H1 (cell line): ENCODE data around the gene RUNX1. TPM values are rescaled to one million over a fixed set of nuclear protein-coding genes. Genes with fewer than 3 reads are reported as not detected.

Source experiments
- CTCF ChIA-PET: fragments of 300-600 bp; sonication (Branson Sonifier 250); formaldehyde crosslinking; loops from one replicate; lab custom pipeline; 2021; ENCODE audit not compliant: partially characterized antibody; lab: Charles Lee
- POLR2A ChIA-PET: fragments of 300-600 bp; sonication (Branson Sonifier 250); formaldehyde crosslinking; loops from one replicate; lab custom pipeline; 2021; ENCODE audit warnings: inconsistent platforms; ENCODE audit not compliant: partially characterized antibody; lab: Charles Lee
- DNase-seq, 2 experiments: peaks; one replicate each; pipeline versions ENCODE4 v3.0.0 to v3.0.0-alpha.2; 2010 to 2022; ENCODE audit warnings: low spot score in 2 of 2, low read depth in 1 of 2, mixed read lengths in 1 of 2
- FAIRE-seq: peaks from 2 replicates; lab custom pipeline; 2011; peaks lifted over from hg19 to GRCh38; lab: Jason Lieb, UNC
- H2AFZ ChIP-seq: 2 replicates; pipeline ENCODE4 v1.8.1; 2012; ENCODE audit warnings: low read length, inconsistent platforms
- H2AK5ac ChIP-seq: 2 replicates; pipeline ENCODE4 v1.6.1; 2013; ENCODE audit warnings: low read depth, low read length
- H2BK120ac ChIP-seq: replicated peaks from 2 replicates; pipeline ENCODE3; 2013; ENCODE audit warnings: low read depth, low read length, inconsistent platforms
- H2BK12ac ChIP-seq: 2 replicates; pipeline ENCODE4 v1.6.1; 2013; ENCODE audit warnings: low read depth, low read length
- H2BK15ac ChIP-seq: 2 replicates; pipeline ENCODE4 v1.6.1; 2013; ENCODE audit warnings: low read length
- H2BK20ac ChIP-seq: 2 replicates; pipeline ENCODE4 v1.6.1; 2013; ENCODE audit warnings: low read length
- H2BK5ac ChIP-seq: 2 replicates; pipeline ENCODE4 v1.6.1; 2013; ENCODE audit warnings: low read depth, low read length
- H3K14ac ChIP-seq: 2 replicates; pipeline ENCODE4 v1.6.1; 2013; ENCODE audit warnings: inconsistent platforms; ENCODE audit not compliant: insufficient read length
- H3K18ac ChIP-seq: 2 replicates; pipeline ENCODE4 v1.6.1; 2013; ENCODE audit warnings: low read length; ENCODE audit errors: extremely low read depth
- H3K23ac ChIP-seq: 2 replicates; pipeline ENCODE4 v1.6.1; 2013; ENCODE audit warnings: inconsistent platforms; ENCODE audit not compliant: insufficient read length
- H3K23me2 ChIP-seq: 2 replicates; pipeline ENCODE4 v1.6.1; 2013; ENCODE audit warnings: low read depth, low read length
- H3K27ac ChIP-seq: 2 replicates; pipeline ENCODE4 v1.6.1; 2011; ENCODE audit warnings: low read depth, low read length, inconsistent platforms
- H3K27me3 ChIP-seq, 4 experiments: replicated peaks in 1 of 4; 1 replicate in 1 of 4; 2 replicates in 3 of 4; pipeline versions ENCODE4 v1.6.1 to v1.8.1; 2011 to 2013; ENCODE audit warnings: low read length in 3 of 4, mild to moderate bottlenecking in 3 of 4, inconsistent platforms in 2 of 4, mixed read lengths in 2 of 4, moderate library complexity in 1 of 4; ENCODE audit not compliant: control insufficient read depth in 3 of 4, insufficient read depth in 3 of 4; ENCODE audit errors: extremely low read depth in 1 of 4
- H3K36me3 ChIP-seq, 4 experiments: 2 replicates each; pipeline versions ENCODE4 v1.6.1 to v1.8.1; 2011 to 2013; ENCODE audit warnings: mild to moderate bottlenecking in 4 of 4, low read length in 3 of 4, moderate library complexity in 2 of 4, control low read depth in 1 of 4, inconsistent platforms in 1 of 4; ENCODE audit not compliant: insufficient read depth in 4 of 4, control insufficient read depth in 2 of 4
- H3K4ac ChIP-seq: replicated peaks from 2 replicates; pipeline ENCODE3; 2013; ENCODE audit warnings: low read length, low read depth, mixed read lengths, inconsistent platforms; ENCODE audit not compliant: insufficient read length
- H3K4me1 ChIP-seq, 4 experiments: replicated peaks in 1 of 4; 1 replicate in 1 of 4; 2 replicates in 3 of 4; pipeline versions ENCODE4 v1.6.1 to v1.8.1; 2011 to 2013; ENCODE audit warnings: low read length in 3 of 4, inconsistent platforms in 2 of 4, mixed read lengths in 1 of 4; ENCODE audit not compliant: insufficient read depth in 4 of 4, control insufficient read depth in 3 of 4
- H3K4me2 ChIP-seq, 2 experiments: 2 replicates each; pipeline versions ENCODE4 v1.6.1 to v1.8.1; 2011 to 2013; ENCODE audit warnings: low read depth in 2 of 2, low read length in 2 of 2, control low read depth in 1 of 2, inconsistent platforms in 1 of 2, mild to moderate bottlenecking in 1 of 2; ENCODE audit not compliant: insufficient read depth in 1 of 2
- H3K4me3 ChIP-seq, 4 experiments: fragments of 200-600, 300-600 bp in 1 of 4; sonication (generic), shearing (Covaris generic), sonication (Bioruptor Twin) in 1 of 4; 2 replicates each; pipeline versions ENCODE4 v1.5.1 to v1.8.1; 2011 to 2016; ENCODE audit warnings: low read length in 4 of 4, low read depth in 3 of 4, control low read depth in 2 of 4, inconsistent platforms in 2 of 4, mild to moderate bottlenecking in 2 of 4, mixed read lengths in 1 of 4, moderate library complexity in 1 of 4; ENCODE audit not compliant: insufficient read depth in 2 of 4; ENCODE audit errors: extremely low read depth in 1 of 4
- H3K56ac ChIP-seq: replicated peaks from 2 replicates; pipeline ENCODE3; 2013; ENCODE audit warnings: low read depth, mild to moderate bottlenecking, mixed read lengths, low read length, inconsistent platforms; ENCODE audit not compliant: insufficient read length
- H3K79me1 ChIP-seq: 2 replicates; pipeline ENCODE4 v1.6.1; 2013; ENCODE audit warnings: low read depth, low read length, control low read depth
- H3K79me2 ChIP-seq, 2 experiments: 2 replicates each; pipeline versions ENCODE4 v1.6.1 to v1.8.1; 2012 to 2013; ENCODE audit warnings: low read length in 2 of 2, mild to moderate bottlenecking in 2 of 2, inconsistent platforms in 1 of 2; ENCODE audit not compliant: insufficient read depth in 2 of 2, control insufficient read depth in 1 of 2
- H3K9ac ChIP-seq, 4 experiments: replicated peaks in 1 of 4; 1 replicate in 1 of 4; 2 replicates in 3 of 4; pipeline versions ENCODE4 v1.6.1 to v1.8.1; 2011 to 2013; ENCODE audit warnings: low read depth in 3 of 4, low read length in 3 of 4, control low read depth in 2 of 4, mild to moderate bottlenecking in 2 of 4, moderate library complexity in 2 of 4, inconsistent platforms in 1 of 4; ENCODE audit errors: extremely low read depth in 1 of 4
- H3K9me3 ChIP-seq, 2 experiments: 2 replicates each; pipeline versions ENCODE4 v1.6.1 to v1.8.1; 2012 to 2013; ENCODE audit warnings: mild to moderate bottlenecking in 2 of 2, moderate library complexity in 2 of 2, control low read depth in 1 of 2, inconsistent platforms in 1 of 2, low read depth in 1 of 2, low read length in 1 of 2, mixed read lengths in 1 of 2; ENCODE audit not compliant: insufficient read depth in 2 of 2
- H4K20me1 ChIP-seq, 2 experiments: replicated peaks in 1 of 2; 2 replicates each; pipeline versions ENCODE3 to v1.8.1; 2011 to 2013; ENCODE audit warnings: inconsistent platforms in 2 of 2, low read length in 2 of 2, mild to moderate bottlenecking in 1 of 2; ENCODE audit not compliant: insufficient read depth in 2 of 2, control insufficient read depth in 1 of 2
- H4K5ac ChIP-seq: 2 replicates; pipeline ENCODE4 v1.6.1; 2013; ENCODE audit warnings: low read length, low read depth, mixed read lengths, inconsistent platforms; ENCODE audit not compliant: insufficient read length
- H4K8ac ChIP-seq: 2 replicates; pipeline ENCODE4 v1.8.0; 2013; ENCODE audit warnings: mild to moderate bottlenecking, moderate library complexity, low read length, inconsistent platforms; ENCODE audit not compliant: insufficient read depth; ENCODE audit errors: extremely low read depth
- H4K91ac ChIP-seq: replicated peaks from 2 replicates; pipeline ENCODE3; 2013; ENCODE audit warnings: low read length, mixed read lengths, inconsistent platforms; ENCODE audit not compliant: insufficient read length
- ASH2L ChIP-seq: fragments of 200-600, 300-600 bp; sonication (generic); IDR thresholded peaks from one replicate; pipeline ENCODE4 v1.7.1; 2017; ENCODE audit warnings: low read length
- CBX5 ChIP-seq: fragments of 300-800, 300-1000 bp; sonication (generic); IDR thresholded peaks from 2 replicates; pipeline ENCODE4 v1.7.1; 2016; ENCODE audit warnings: antibody characterized with exemption, low read length, low read depth
- JUN ChIP-seq: IDR thresholded peaks from 2 replicates; pipeline ENCODE4 v1.6.1; 2011; ENCODE audit warnings: low read depth, mild to moderate bottlenecking, improper control_type of control experiment, low read length
- SAP30 ChIP-seq: fragments of 300-600 bp; sonication (generic); IDR thresholded peaks from 2 replicates; pipeline ENCODE4 v1.7.1; 2012; ENCODE audit warnings: low read length, moderate library complexity, mild to moderate bottlenecking, inconsistent platforms; ENCODE audit not compliant: insufficient read depth, insufficient replicate concordance
- SP2 ChIP-seq: IDR thresholded peaks from 2 replicates; pipeline ENCODE4 v1.6.1; 2012; ENCODE audit warnings: mild to moderate bottlenecking, low read length, inconsistent platforms
- WGBS, 2 experiments: shearing (Covaris generic) in 1 of 2; methylation state at CpG; one replicate each; pipeline versions ENCODE4 v1.1.6 to v1.1.7; 2013 to 2015; ENCODE audit warnings: low lambda C conversion rate in 2 of 2, mixed read lengths in 2 of 2, inconsistent platforms in 1 of 2, low coverage in 1 of 2, missing lambda C conversion rate in 1 of 2; ENCODE audit not compliant: insufficient replicate concordance in 2 of 2, insufficient coverage in 1 of 2, insufficient read length in 1 of 2; ENCODE audit errors: extremely low coverage in 1 of 2, missing lambda C conversion rate in 1 of 2; 5-methylcytosine and 5-hydroxymethylcytosine counted together
- polyA plus RNA-seq, 7 experiments: library from polyadenylated mRNA; depleted of rRNA in 3 of 7; stranded (reverse) in 5 of 7; unstranded in 2 of 7; fragments of >200 nt in 5 of 7; fragments of 200-250 nt in 2 of 7; gene quantifications; 1 replicate in 5 of 7; 2 replicates in 1 of 7; 4 replicates in 1 of 7; pipeline versions ENCODE4 v1.2.1 to v1.2.3, GENCODE V29; 2011 to 2013; ENCODE audit warnings: missing spikeins in 2 of 7, mixed read lengths in 2 of 7
- total RNA-seq: library from RNA; stranded (reverse); fragmentation: NEBNext Ultra II Directional; extraction: Animal tissue kit (Norgen Biotek cat#: 25700); gene quantifications from 2 replicates; pipeline ENCODE4 v1.2.1, GENCODE V29; 2021

Gene RUNX1
- total and polyA plus RNA-seq, 2 of the 8 experiments (the other 6 are each of a cell fraction or from before 2014, with no cell fraction given): 0.20 to 0.60 TPM

DNA sequence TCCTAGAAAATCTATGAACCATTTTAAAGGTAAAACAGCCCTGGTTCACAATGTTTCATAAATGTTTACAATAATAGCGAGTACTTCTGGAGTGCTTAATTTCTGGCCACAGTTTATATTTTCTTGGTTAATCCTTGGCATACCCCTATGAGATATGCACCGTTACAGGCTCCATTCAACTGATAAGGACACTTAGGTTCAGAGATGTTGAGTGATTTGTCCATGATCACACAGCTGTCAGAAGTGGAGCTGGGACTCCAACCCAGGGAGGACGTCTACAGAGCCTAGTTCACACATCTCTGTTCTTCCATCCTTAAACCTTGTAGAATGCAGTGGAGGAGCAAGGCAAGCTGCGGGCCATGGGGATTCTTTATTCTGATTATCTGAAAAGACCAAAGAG lies 48.4 kb upstream of the RUNX1 start:
- no peak overlapping the region for H2AK5ac ChIP-seq
- no peak overlapping the region for H3K9ac ChIP-seq
- H2BK20ac ChIP-seq: no peak overlapping the region
- H4K91ac ChIP-seq: no peak overlapping the region
- no peak overlapping the region for H3K27ac ChIP-seq
- ChIA-PET CTCF (no interaction called here), POLR2A (no interaction called here)
- TF ChIP-seq CBX5: no peak
- TF ChIP-seq JUN: no peak
- no peak for TF ChIP-seq SP2
- no peak for TF ChIP-seq ASH2L
- TF ChIP-seq SAP30: no peak
- no peaks in the 10 kb centered on the region for H3K9me3 ChIP-seq
- 86% methylated on average over 4 of the region's 4 CpGs; no CpG with 5 or more reads in 1 of the 2 experiments for WGBS, 2 experiments
- H3K79me1 ChIP-seq: no peaks in the 10 kb centered on the region
- no peak overlapping the region for H3K56ac ChIP-seq
- no peak overlapping the region for H3K4me3 ChIP-seq
- H2BK15ac ChIP-seq: no peak overlapping the region
- H2AFZ ChIP-seq: no peak overlapping the region
- no peaks in the 10 kb centered on the region for H3K27me3 ChIP-seq
- H3K4me2 ChIP-seq: no peak overlapping the region
- FAIRE-seq (no peak), DNase-seq (no peak)
- H3K4ac ChIP-seq: no peak overlapping the region
- no peaks in the 10 kb centered on the region for H3K36me3 ChIP-seq
- H3K23ac ChIP-seq: no peak overlapping the region
- H3K79me2 ChIP-seq: no peaks in the 10 kb centered on the region
- H2BK12ac ChIP-seq: no peak overlapping the region
- H3K4me1 ChIP-seq: no peaks in the 10 kb centered on the region
- no peak overlapping the region for H4K8ac ChIP-seq
- H3K18ac ChIP-seq: no peak overlapping the region
- no peak overlapping the region for H2BK5ac ChIP-seq
- no peak overlapping the region for H4K5ac ChIP-seq
- no peak overlapping the region for H2BK120ac ChIP-seq
- H3K14ac ChIP-seq: no peak overlapping the region
- no peaks in the 10 kb centered on the region for H3K23me2 ChIP-seq
- no peaks in the 10 kb centered on the region for H4K20me1 ChIP-seq
